Spleen (tissue), 7 donors: ENCODE results near the gene CHST8.

Source experiments
- POLR2A ChIP-seq, 3 donors: fragments of 450-650 bp; IDR thresholded peaks; one replicate each; pipeline ENCODE4 v1.5.1; 2017; ENCODE audit warnings: antibody characterized with exemption in 3 of 3, mild to moderate bottlenecking in 1 of 3
- POLR2AphosphoS5 ChIP-seq, 3 donors: sonication (generic); formaldehyde crosslinking; IDR thresholded peaks; one replicate each; pipeline ENCODE4 v1.5.1; 2017; ENCODE audit warnings: antibody characterized with exemption in 3 of 3
- TF ChIP-seq, protein P1 (sequence below), 11 experiments: fragments of 200-600 bp in 7 of 11; fragments of 450-650 bp in 4 of 11; sonication (generic) in 4 of 11; IDR thresholded peaks in 8 of 11; conservative IDR thresholded peaks in 3 of 11; 1 replicate in 7 of 11; 2 replicates in 4 of 11; pipeline versions ENCODE4 v1.4.0 to v1.8.0; 2016 to 2021; ENCODE audit warnings: antibody characterized with exemption in 11 of 11, inconsistent platforms in 4 of 11, mild to moderate bottlenecking in 1 of 11
- donor health status: DM: no; HTN: no; CAD: no; lungs with moderate emphysema.
- donor health status: DM: no; HTN: no; CAD: no.
- donor health status: DM: no; HTN: no; CAD: no.

DNA sequence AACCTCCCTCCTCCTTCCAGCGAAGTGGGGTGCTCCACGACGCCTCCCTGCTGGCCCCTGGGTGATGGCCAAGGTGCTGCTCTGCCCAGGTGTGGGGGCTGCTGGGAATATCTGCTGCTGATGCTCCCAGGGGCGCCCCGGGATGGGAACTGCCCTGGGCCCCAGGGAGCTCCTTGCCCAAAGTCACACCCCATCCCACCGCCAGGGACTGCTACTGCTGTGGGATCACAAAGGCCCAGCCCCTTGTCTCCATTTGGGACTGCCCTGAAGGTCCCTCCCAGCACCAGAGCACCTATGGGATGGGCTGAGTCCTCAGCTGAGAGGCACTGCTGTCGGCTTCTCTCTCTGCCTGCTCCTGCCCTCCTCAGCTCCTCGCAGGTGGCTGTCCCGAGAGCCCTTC is 19.0 kb downstream of the CHST8 start:
- TF ChIP-seq, protein P1, sequence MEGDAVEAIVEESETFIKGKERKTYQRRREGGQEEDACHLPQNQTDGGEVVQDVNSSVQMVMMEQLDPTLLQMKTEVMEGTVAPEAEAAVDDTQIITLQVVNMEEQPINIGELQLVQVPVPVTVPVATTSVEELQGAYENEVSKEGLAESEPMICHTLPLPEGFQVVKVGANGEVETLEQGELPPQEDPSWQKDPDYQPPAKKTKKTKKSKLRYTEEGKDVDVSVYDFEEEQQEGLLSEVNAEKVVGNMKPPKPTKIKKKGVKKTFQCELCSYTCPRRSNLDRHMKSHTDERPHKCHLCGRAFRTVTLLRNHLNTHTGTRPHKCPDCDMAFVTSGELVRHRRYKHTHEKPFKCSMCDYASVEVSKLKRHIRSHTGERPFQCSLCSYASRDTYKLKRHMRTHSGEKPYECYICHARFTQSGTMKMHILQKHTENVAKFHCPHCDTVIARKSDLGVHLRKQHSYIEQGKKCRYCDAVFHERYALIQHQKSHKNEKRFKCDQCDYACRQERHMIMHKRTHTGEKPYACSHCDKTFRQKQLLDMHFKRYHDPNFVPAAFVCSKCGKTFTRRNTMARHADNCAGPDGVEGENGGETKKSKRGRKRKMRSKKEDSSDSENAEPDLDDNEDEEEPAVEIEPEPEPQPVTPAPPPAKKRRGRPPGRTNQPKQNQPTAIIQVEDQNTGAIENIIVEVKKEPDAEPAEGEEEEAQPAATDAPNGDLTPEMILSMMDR (IDR thresholded peaks at IDR 0.05 in 8 of 11, conservative IDR thresholded peaks at IDR 0.05 in 3 of 11): no peak
- TF ChIP-seq POLR2A (IDR thresholded peaks at IDR 0.05) (no peak), POLR2AphosphoS5 (IDR thresholded peaks at IDR 0.05) (no peak)
